Activated T-helper 1 cell treated with anti-CD3 and anti-CD28 coated beads, Interleukin-12 subunit alpha, Interleukin-12 subunit beta, Interleukin-2, Interleukin-4 antibody, amounts not matched to agents 30 ng/mL and 10 ng/mL and 1 ng/mL, durations not matched to agents 14 hours and 24 hours and 36 hours (primary cell): ENCODE results near the gene LRP1B. TPM values are rescaled to one million over a fixed set of nuclear protein-coding genes. Genes with fewer than 3 reads are reported as not detected.

Experiments used
- DNase-seq: peaks from one replicate; pipeline ENCODE4 v3.0.0; 2021; ENCODE audit warnings: low spot score
- H3K27ac Mint-ChIP-seq: one replicate; pipeline ENCODE4 v1.8.0; 2021; ENCODE audit warnings: mild to moderate bottlenecking, mixed read lengths
- H3K27me3 Mint-ChIP-seq: one replicate; pipeline ENCODE4 v1.8.0; 2022; ENCODE audit warnings: mild to moderate bottlenecking, moderate library complexity, mixed read lengths; ENCODE audit not compliant: insufficient read depth
- H3K36me3 Mint-ChIP-seq: one replicate; pipeline ENCODE4 v1.8.0; 2021; ENCODE audit warnings: low read depth, mixed read lengths
- H3K4me1 Mint-ChIP-seq: one replicate; pipeline ENCODE4 v1.8.0; 2021; ENCODE audit warnings: low read depth, mixed read lengths
- H3K4me3 Mint-ChIP-seq: one replicate; pipeline ENCODE4 v1.8.0; 2021; ENCODE audit warnings: mild to moderate bottlenecking, moderate library complexity, mixed read lengths
- H3K9me3 Mint-ChIP-seq: one replicate; pipeline ENCODE4 v1.8.0; 2021; ENCODE audit warnings: mixed read lengths
- intact Hi-C: fragments of 100-400 bp; cut with micrococcal nuclease; formaldehyde crosslinking; loops from one replicate; pipeline ENCODE4 v1.15.1; 2024
- total RNA-seq: library from RNA; stranded (reverse); gene quantifications from 2 replicates; pipeline ENCODE4 v1.2.3, GENCODE V29; 2022

Gene LRP1B
- total RNA-seq, 1 donor from 2014 or later, result not detected

- intact Hi-C loops, result no loop called here
- Mint-ChIP-seq H3K36me3 (no peaks in the 10 kb centered on the region), H3K27ac (no peak overlapping the region), H3K4me1 (no peaks in the 10 kb centered on the region), H3K27me3 (no peaks in the 10 kb centered on the region), H3K4me3 (no peak overlapping the region), H3K9me3 (peaks cover 6% of the 10 kb centered on the region)
- DNase-seq, result no peak
These were observed 1265.0 kb downstream of the LRP1B start for GRCh38 chr2:140865837-140866236.

GRCh38 chr2:140863713-140864112 lies 1267.1 kb downstream of the LRP1B start:
- H3K4me3 Mint-ChIP-seq, result no peak overlapping the region
- DNase-seq, result no peak
- H3K27ac Mint-ChIP-seq, result no peak overlapping the region
- H3K9me3 Mint-ChIP-seq, result peaks cover 5% of the 10 kb centered on the region
- no peaks in the 10 kb centered on the region for H3K36me3 Mint-ChIP-seq
- no peaks in the 10 kb centered on the region for H3K4me1 Mint-ChIP-seq
- no peaks in the 10 kb centered on the region for H3K27me3 Mint-ChIP-seq
- intact Hi-C loops, result no loop called here

- Mint-ChIP-seq H3K9me3 (no peaks in the 10 kb centered on the region), H3K4me3 (no peak overlapping the region), H3K36me3 (no peaks in the 10 kb centered on the region), H3K4me1 (no peaks in the 10 kb centered on the region), H3K27me3 (no peaks in the 10 kb centered on the region), H3K27ac (no peak overlapping the region)
- no peak for DNase-seq
- intact Hi-C loops, result no loop called here
These were observed 1268.6 kb downstream of the LRP1B start for GRCh38 chr2:140862181-140862580.

GRCh38 chr2:140861666-140862065 lies 1269.2 kb downstream of the LRP1B start:
- H3K27me3 Mint-ChIP-seq, result no peaks in the 10 kb centered on the region
- no peaks in the 10 kb centered on the region for H3K9me3 Mint-ChIP-seq
- H3K4me3 Mint-ChIP-seq, result no peak overlapping the region
- intact Hi-C loops, result no loop called here
- no peaks in the 10 kb centered on the region for H3K36me3 Mint-ChIP-seq
- no peak for DNase-seq
- no peak overlapping the region for H3K27ac Mint-ChIP-seq
- H3K4me1 Mint-ChIP-seq, result no peaks in the 10 kb centered on the region

GRCh38 chr2:140855471-140855870 lies 1275.3 kb downstream of the LRP1B start:
- H3K27me3 Mint-ChIP-seq, result no peaks in the 10 kb centered on the region
- no peaks in the 10 kb centered on the region for H3K36me3 Mint-ChIP-seq
- H3K27ac Mint-ChIP-seq, result no peak overlapping the region
- H3K9me3 Mint-ChIP-seq, result no peaks in the 10 kb centered on the region
- no peaks in the 10 kb centered on the region for H3K4me1 Mint-ChIP-seq
- no peak for DNase-seq
- intact Hi-C loops, result no loop called here
- H3K4me3 Mint-ChIP-seq, result no peak overlapping the region

- H3K9me3 Mint-ChIP-seq, result no peaks in the 10 kb centered on the region
These were observed 1279.4 kb downstream of the LRP1B start for GRCh38 chr2:140851258-140851981.

GRCh38 chr2:140843186-140843585 lies 1287.6 kb downstream of the LRP1B start:
- H3K4me3 Mint-ChIP-seq, result no peak overlapping the region
- H3K27me3 Mint-ChIP-seq, result no peaks in the 10 kb centered on the region
- intact Hi-C loops, result no loop called here
- no peaks in the 10 kb centered on the region for H3K36me3 Mint-ChIP-seq
- no peak overlapping the region for H3K27ac Mint-ChIP-seq
- DNase-seq, result no peak
- no peaks in the 10 kb centered on the region for H3K4me1 Mint-ChIP-seq
- H3K9me3 Mint-ChIP-seq, result no peaks in the 10 kb centered on the region

More at GRCh38 chr2:140851258-140851981, 1279.4 kb downstream of the LRP1B start:
- H3K36me3 Mint-ChIP-seq, result no peaks in the 10 kb centered on the region
- H3K27ac Mint-ChIP-seq, result no peak overlapping the region
- H3K4me3 Mint-ChIP-seq, result no peak overlapping the region
- no peaks in the 10 kb centered on the region for H3K4me1 Mint-ChIP-seq
- no peak for DNase-seq
- intact Hi-C loops, result no loop called here
- no peaks in the 10 kb centered on the region for H3K27me3 Mint-ChIP-seq

GRCh38 chr2:140842110-140842509 lies 1288.7 kb downstream of the LRP1B start:
- peaks cover under 1% of the 10 kb centered on the region for H3K9me3 Mint-ChIP-seq

GRCh38 chr2:140841141-140841540 lies 1289.7 kb downstream of the LRP1B start:
- no peaks in the 10 kb centered on the region for H3K4me1 Mint-ChIP-seq
- H3K27me3 Mint-ChIP-seq, result no peaks in the 10 kb centered on the region
- no peak overlapping the region for H3K27ac Mint-ChIP-seq
- intact Hi-C loops, result no loop called here
- H3K36me3 Mint-ChIP-seq, result no peaks in the 10 kb centered on the region
- H3K4me3 Mint-ChIP-seq, result no peak overlapping the region
- peaks cover 5% of the 10 kb centered on the region for H3K9me3 Mint-ChIP-seq
- DNase-seq, result no peak

More at GRCh38 chr2:140842110-140842509, 1288.7 kb downstream of the LRP1B start:
- no peak overlapping the region for H3K27ac Mint-ChIP-seq
- H3K4me1 Mint-ChIP-seq, result no peaks in the 10 kb centered on the region
- intact Hi-C loops, result no loop called here
- H3K4me3 Mint-ChIP-seq, result no peak overlapping the region
- DNase-seq, result no peak
- no peaks in the 10 kb centered on the region for H3K36me3 Mint-ChIP-seq
- no peaks in the 10 kb centered on the region for H3K27me3 Mint-ChIP-seq

- DNase-seq, result no peak
- H3K27me3 Mint-ChIP-seq, result no peaks in the 10 kb centered on the region
- H3K36me3 Mint-ChIP-seq, result no peaks in the 10 kb centered on the region
- intact Hi-C loops, result no loop called here
- no peaks in the 10 kb centered on the region for H3K4me1 Mint-ChIP-seq
- H3K4me3 Mint-ChIP-seq, result no peak overlapping the region
- peaks cover 12% of the 10 kb centered on the region for H3K9me3 Mint-ChIP-seq
- no peak overlapping the region for H3K27ac Mint-ChIP-seq
These were observed 1294.0 kb downstream of the LRP1B start for GRCh38 chr2:140836826-140837225.

- Mint-ChIP-seq H3K27ac (no peak overlapping the region), H3K4me3 (no peak overlapping the region), H3K36me3 (no peaks in the 10 kb centered on the region), H3K4me1 (no peaks in the 10 kb centered on the region), H3K9me3 (peaks cover 12% of the 10 kb centered on the region), H3K27me3 (no peaks in the 10 kb centered on the region)
- intact Hi-C loops, result no loop called here
- DNase-seq, result no peak
These were observed 1295.7 kb downstream of the LRP1B start for GRCh38 chr2:140835079-140835478.

- Mint-ChIP-seq H3K27ac (no peak overlapping the region), H3K4me3 (no peak overlapping the region), H3K4me1 (no peaks in the 10 kb centered on the region), H3K27me3 (no peaks in the 10 kb centered on the region), H3K36me3 (no peaks in the 10 kb centered on the region), H3K9me3 (peaks cover 4% of the 10 kb centered on the region)
- intact Hi-C loops, result no loop called here
- DNase-seq, result no peak
These were observed 1316.7 kb downstream of the LRP1B start for GRCh38 chr2:140814141-140814540.

- intact Hi-C loops, result no loop called here
- H3K4me3 Mint-ChIP-seq, result no peak overlapping the region
- H3K27ac Mint-ChIP-seq, result no peak overlapping the region
- H3K4me1 Mint-ChIP-seq, result no peaks in the 10 kb centered on the region
- H3K36me3 Mint-ChIP-seq, result no peaks in the 10 kb centered on the region
- DNase-seq, result no peak
- no peaks in the 10 kb centered on the region for H3K27me3 Mint-ChIP-seq
- H3K9me3 Mint-ChIP-seq, result no peaks in the 10 kb centered on the region
These were observed 1322.0 kb downstream of the LRP1B start for GRCh38 chr2:140808820-140809219.

- Mint-ChIP-seq H3K27me3 (no peaks in the 10 kb centered on the region), H3K4me3 (no peak overlapping the region), H3K4me1 (no peaks in the 10 kb centered on the region), H3K27ac (no peak overlapping the region), H3K9me3 (no peaks in the 10 kb centered on the region), H3K36me3 (no peaks in the 10 kb centered on the region)
- intact Hi-C loops, result no loop called here
- no peak for DNase-seq
These were observed 1322.6 kb downstream of the LRP1B start for GRCh38 chr2:140808211-140808610.
